PC-3 (cell line): Measurements from ENCODE around the gene SMC6. TPM values are rescaled to one million over a fixed set of nuclear protein-coding genes. Genes with fewer than 3 reads are reported as not detected.
A peak's percentile ranks its signal among the peaks of the same experiment; 100 is the strongest.

ENCODE experiments used
- ATAC-seq: fragments of 200-7000 bp; cut with Tn5 transposase; 2 replicates; pipeline ENCODE4 v1.9.1; 2020; ENCODE audit warnings: mild to moderate bottlenecking, moderate library complexity
- Bru-seq: library from RNA; stranded (reverse); fragments of 400-500 nt; gene quantifications from one replicate; lab custom pipeline; 2021; lab: Mats Ljungman, UMichigan
- BruChase-seq, 2 experiments: library from RNA; stranded (reverse); fragments of 400-500 nt; gene quantifications; one replicate each; lab custom pipeline; 2021; lab: Mats Ljungman, UMichigan
- BruUV-seq: library from RNA; stranded (reverse); fragments of 400-500 nt; replicated peaks from 2 replicates; lab custom pipeline; 2021; lab: Mats Ljungman, UMichigan
- CTCF ChIA-PET: fragments of 300-600 bp; sonication (Branson Sonifier 250); formaldehyde crosslinking; loops from one replicate; lab custom pipeline; 2022; ENCODE audit warnings: antibody characterized with exemption; lab: Charles Lee
- POLR2A ChIA-PET: fragments of 300-600 bp; sonication (Branson Sonifier 250); formaldehyde crosslinking; loops from one replicate; lab custom pipeline; 2022; ENCODE audit warnings: antibody characterized with exemption; ENCODE audit not compliant: unreplicated experiment; lab: Charles Lee
- DNase-seq: peaks from one replicate; pipeline ENCODE4 v3.0.0-alpha.2; 2015
- H2AFZ ChIP-seq: fragments of 300-600 bp; sonication (generic); 2 replicates; pipeline ENCODE4 v1.6.0; 2016; ENCODE audit warnings: antibody characterized with exemption, low read length
- H3F3A ChIP-seq: fragments of 300-600 bp; sonication (generic); one replicate; pipeline ENCODE4 v1.6.0; 2017; ENCODE audit warnings: antibody characterized with exemption, low read length, control low read depth, mild to moderate bottlenecking; ENCODE audit not compliant: unreplicated experiment
- H3K27ac ChIP-seq: fragments of 300-600 bp; sonication (generic); 2 replicates; pipeline ENCODE4 v1.5.1; 2016; ENCODE audit warnings: mild to moderate bottlenecking, low read length
- H3K27me3 ChIP-seq: fragments of 300-600 bp; sonication (generic); 2 replicates; pipeline ENCODE4 v1.6.1; 2016; ENCODE audit warnings: low read length, mixed read lengths
- H3K36me3 ChIP-seq: fragments of 300-600 bp; sonication (generic); 2 replicates; pipeline ENCODE4 v1.6.1; 2016; ENCODE audit warnings: low read depth, mixed run types, low read length, mixed read lengths
- H3K4me1 ChIP-seq: fragments of 300-600 bp; sonication (generic); 2 replicates; pipeline ENCODE4 v1.5.1; 2016; ENCODE audit warnings: low read length; ENCODE audit not compliant: insufficient read depth
- H3K4me2 ChIP-seq: fragments of 300-600 bp; sonication (generic); 2 replicates; pipeline ENCODE4 v1.6.0; 2016; ENCODE audit warnings: low read length
- H3K4me3 ChIP-seq: fragments of 300-600 bp; sonication (generic); 2 replicates; pipeline ENCODE4 v1.5.1; 2016; ENCODE audit warnings: mild to moderate bottlenecking, low read length, mixed read lengths
- H3K79me2 ChIP-seq: fragments of 300-600 bp; sonication (generic); 2 replicates; pipeline ENCODE4 v1.6.1; 2017; ENCODE audit warnings: low read length, mixed read lengths
- H3K9ac ChIP-seq: fragments of 300-600 bp; sonication (generic); 2 replicates; pipeline ENCODE4 v1.6.0; 2016; ENCODE audit warnings: mild to moderate bottlenecking, low read length
- H3K9me2 ChIP-seq: fragments of 300-600 bp; sonication (generic); replicated peaks from 2 replicates; pipeline ENCODE4 v1.6.1; 2016; ENCODE audit warnings: mixed run types, low read length, mixed read lengths
- H3K9me3 ChIP-seq: fragments of 300-600 bp; sonication (generic); 2 replicates; pipeline ENCODE4 v1.6.1; 2016; ENCODE audit warnings: low read length, mixed read lengths
- H4K20me1 ChIP-seq: fragments of 300-600 bp; sonication (generic); 2 replicates; pipeline ENCODE4 v1.6.1; 2016; ENCODE audit warnings: low read length, mixed read lengths
- CTCF ChIP-seq: fragments of 300-600 bp; sonication (generic); conservative IDR thresholded peaks from 2 replicates; pipeline ENCODE4 v1.5.1; 2017; ENCODE audit warnings: antibody characterized with exemption, low read depth, mild to moderate bottlenecking, low read length
- EZH2 ChIP-seq: fragments of 300-600 bp; sonication (generic); IDR thresholded peaks from one replicate; pipeline ENCODE4 v1.6.1; 2017; ENCODE audit warnings: antibody characterized with exemption, mild to moderate bottlenecking, low read length; ENCODE audit not compliant: unreplicated experiment
- EZH2phosphoT487 ChIP-seq: fragments of 300-600 bp; sonication (generic); IDR thresholded peaks from 2 replicates; pipeline ENCODE4 v1.6.1; 2018; ENCODE audit warnings: mild to moderate bottlenecking, antibody characterized with exemption, low read length, borderline replicate concordance
- intact Hi-C: fragments of 100-400 bp; cut with micrococcal nuclease; formaldehyde crosslinking; loops from 2 replicates; pipeline ENCODE4 v1.9.0; 2023
- long read RNA-seq: library from polyadenylated mRNA; unstranded; transcript quantifications from one replicate; pipeline ENCODE4 v2.0.0, GENCODE V29; 2021; ENCODE audit not compliant: unreplicated experiment
- total RNA-seq: library from RNA; depleted of rRNA; stranded (reverse); fragments of >200 nt; gene quantifications from 2 replicates; pipeline ENCODE4 v1.2.3, GENCODE V29; 2014; rRNA removed

The SMC6 gene
- 14.1 and 15.6 TPM in 2 replicates for total RNA-seq
- Bru-seq, nascent RNA, result percentile 63 among the genes with signal in this experiment
- BruChase-seq, experiment 1, labeled RNA remaining after a 6-hour chase, result percentile 63 among the genes with signal in this experiment
- percentile 60 among the genes with signal in this experiment for BruChase-seq, experiment 2, labeled RNA remaining after a 2-hour chase
- long read RNA-seq, full-length matches to known transcripts, result 7 of 31 reads
- long read RNA-seq, partial matches to known transcripts, result 19 of 31 reads
- long read RNA-seq, other reads (novel, unspliced or antisense), result 5 of 31 reads

- no TSS peak for BruUV-seq
- H3K4me1 ChIP-seq, result peaks cover 31% of the 10 kb centered on the region
- H2AFZ ChIP-seq, result peak within 1 kb of the TSS; percentile 92
- no peaks in the 10 kb centered on the region for H3K9me3 ChIP-seq
- peak within 1 kb of the TSS; percentile 91 for H3K4me2 ChIP-seq
- peak within 1 kb of the TSS; percentile 96 for H3K9ac ChIP-seq
- POLR2A ChIA-PET, result interaction anchor here (0.6 to 0.7 kb wide), 2 partner anchors 17 to 1185 kb away, joined by 5 to 9 read pairs; no protein-coding TSS in a partner anchor
- CTCF ChIA-PET, result interaction anchor here (0.5 kb wide), 1 partner anchor 91 kb away, joined by 3 read pairs; no protein-coding TSS in a partner anchor
- H3K79me2 ChIP-seq, result peaks cover 89% of the 10 kb centered on the region
- ATAC-seq (peak; percentile 77), DNase-seq (peak; percentile 86)
- TF ChIP-seq CTCF, result no peak
- no peak for TF ChIP-seq EZH2
- no peak for TF ChIP-seq EZH2phosphoT487
- H3K27ac ChIP-seq, result peak within 1 kb of the TSS; percentile 95
- intact Hi-C loops, result loop anchor here (1.0 to 2.0 kb wide), 2 partner anchors 35 to 73 kb away; no protein-coding TSS in a partner anchor
- H3K9me2 ChIP-seq, result no peaks in the 10 kb centered on the region
- H3F3A ChIP-seq, result no peaks in the 10 kb centered on the region
- peaks cover 4% of the 10 kb centered on the region; the same call in 1 of the 2 replicates for H4K20me1 ChIP-seq
- H3K36me3 ChIP-seq, result no peaks in the 10 kb centered on the region
- H3K27me3 ChIP-seq, result no peaks in the 10 kb centered on the region
- peak within 1 kb of the TSS; percentile 97 for H3K4me3 ChIP-seq
These were observed at the start of gene SMC6, which contains the start of gene GEN1 for GRCh38 chr2:17753803-17754663. TSS of gene SMC6 (minus strand) at chr2:17753810. CDS start at chr2:17745946, 7,864 bp downstream. TSS of gene GEN1 (plus strand) at chr2:17754138. CDS start at chr2:17759944, 5,806 bp downstream.

GRCh38 chr2:17800693-17801458 is 47.3 kb upstream of the SMC6 start:
- no peaks in the 10 kb centered on the region for H3K36me3 ChIP-seq
- no peak overlapping the region for H3K27ac ChIP-seq
- POLR2A ChIA-PET, result no interaction called here
- H3K27me3 ChIP-seq, result peaks cover 64% of the 10 kb centered on the region
- no peaks in the 10 kb centered on the region for H3F3A ChIP-seq
- peak; percentile 12 for DNase-seq
- no peaks in the 10 kb centered on the region for H3K9me3 ChIP-seq
- H3K4me3 ChIP-seq, result no peak overlapping the region
- H3K4me1 ChIP-seq, result no peaks in the 10 kb centered on the region
- BruUV-seq, result no TSS peak
- H3K4me2 ChIP-seq, result no peak overlapping the region
- H3K9ac ChIP-seq, result no peak overlapping the region
- intact Hi-C loops, result no loop called here
- H2AFZ ChIP-seq, result no peak overlapping the region
- H3K9me2 ChIP-seq, result no peaks in the 10 kb centered on the region
- no peaks in the 10 kb centered on the region for H4K20me1 ChIP-seq
- TF ChIP-seq CTCF, result no peak
- no peak for TF ChIP-seq EZH2phosphoT487
- TF ChIP-seq EZH2, result no peak
- CTCF ChIA-PET, result no interaction called here
- H3K79me2 ChIP-seq, result no peaks in the 10 kb centered on the region
- ATAC-seq, result no peak
